Measurements from ENCODE around the gene FSTL4.

DNA sequence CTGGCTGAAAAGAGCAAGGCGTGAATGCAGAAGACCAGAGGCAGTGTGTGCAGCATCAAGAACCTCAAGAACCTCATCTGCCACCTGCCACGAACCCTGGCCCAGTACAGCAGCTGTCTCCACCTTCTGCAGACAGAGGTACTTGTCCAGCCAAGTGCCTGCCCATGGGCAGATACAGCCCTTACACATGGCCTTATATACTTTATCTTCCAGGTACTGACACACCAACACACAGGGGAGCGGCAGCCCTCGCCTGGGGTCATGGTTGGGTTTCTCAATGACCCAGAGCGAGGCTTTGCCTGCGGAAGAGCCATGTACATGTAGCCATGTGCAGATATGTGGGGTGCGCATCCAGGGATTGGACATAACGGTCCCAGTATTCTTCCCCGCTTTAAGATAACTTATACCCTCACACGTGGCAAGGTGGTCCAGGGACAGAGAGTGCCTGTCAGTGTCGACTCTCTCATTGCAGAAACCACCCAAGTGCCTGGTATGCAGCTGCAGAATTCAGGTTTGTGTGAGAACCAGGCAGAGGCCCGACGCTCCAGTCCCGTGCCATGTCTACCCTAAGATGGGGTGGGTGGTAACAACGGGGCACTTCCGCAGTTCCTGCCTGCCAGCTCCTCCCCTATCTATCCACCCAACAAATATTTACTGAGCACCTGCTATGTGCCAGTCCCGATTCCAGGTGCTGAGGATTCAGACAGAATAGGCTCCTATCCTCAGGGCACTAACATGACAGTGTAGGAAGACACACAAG, 206.9 kb downstream of the FSTL4 start:
- TF ChIP-seq, protein P1, sequence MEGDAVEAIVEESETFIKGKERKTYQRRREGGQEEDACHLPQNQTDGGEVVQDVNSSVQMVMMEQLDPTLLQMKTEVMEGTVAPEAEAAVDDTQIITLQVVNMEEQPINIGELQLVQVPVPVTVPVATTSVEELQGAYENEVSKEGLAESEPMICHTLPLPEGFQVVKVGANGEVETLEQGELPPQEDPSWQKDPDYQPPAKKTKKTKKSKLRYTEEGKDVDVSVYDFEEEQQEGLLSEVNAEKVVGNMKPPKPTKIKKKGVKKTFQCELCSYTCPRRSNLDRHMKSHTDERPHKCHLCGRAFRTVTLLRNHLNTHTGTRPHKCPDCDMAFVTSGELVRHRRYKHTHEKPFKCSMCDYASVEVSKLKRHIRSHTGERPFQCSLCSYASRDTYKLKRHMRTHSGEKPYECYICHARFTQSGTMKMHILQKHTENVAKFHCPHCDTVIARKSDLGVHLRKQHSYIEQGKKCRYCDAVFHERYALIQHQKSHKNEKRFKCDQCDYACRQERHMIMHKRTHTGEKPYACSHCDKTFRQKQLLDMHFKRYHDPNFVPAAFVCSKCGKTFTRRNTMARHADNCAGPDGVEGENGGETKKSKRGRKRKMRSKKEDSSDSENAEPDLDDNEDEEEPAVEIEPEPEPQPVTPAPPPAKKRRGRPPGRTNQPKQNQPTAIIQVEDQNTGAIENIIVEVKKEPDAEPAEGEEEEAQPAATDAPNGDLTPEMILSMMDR (IDR thresholded peaks at IDR 0.05): no peak
- no peak for TF ChIP-seq POLR2A (IDR thresholded peaks at IDR 0.05)

Measured in Peyer's patch (tissue), 4 donors.